Nephron (organoid): ENCODE results near the gene SLC39A10.

Source experiments
- H3K27ac Mint-ChIP-seq, 3 experiments: 2 replicates each; pipeline ENCODE4 v1.8.0; 2020; ENCODE audit warnings: mixed read lengths in 3 of 3, mild to moderate bottlenecking in 2 of 3, moderate library complexity in 1 of 3
- H3K27me3 Mint-ChIP-seq: 2 replicates; pipeline ENCODE4 v1.8.0; 2021; ENCODE audit warnings: low read depth, mild to moderate bottlenecking, moderate library complexity, mixed read lengths
- H3K36me3 Mint-ChIP-seq: 2 replicates; pipeline ENCODE4 v1.8.0; 2020; ENCODE audit warnings: low read depth, mixed read lengths
- H3K4me1 Mint-ChIP-seq: 2 replicates; pipeline ENCODE4 v1.8.0; 2020; ENCODE audit warnings: mixed read lengths
- H3K4me3 Mint-ChIP-seq, 3 experiments: 2 replicates each; pipeline ENCODE4 v1.8.0; 2020; ENCODE audit warnings: mild to moderate bottlenecking in 3 of 3, mixed read lengths in 3 of 3, moderate library complexity in 2 of 3
- H3K9me3 Mint-ChIP-seq: 2 replicates; pipeline ENCODE4 v1.8.0; 2020; ENCODE audit warnings: mixed read lengths
- TF ChIP-seq, protein P1 (sequence below), 3 experiments: fragments of 200-600 bp; sonication (generic); IDR thresholded peaks; one replicate each; pipeline ENCODE4 v1.5.0; 2021; ENCODE audit warnings: antibody characterized with exemption in 3 of 3; ENCODE audit not compliant: unreplicated experiment in 3 of 3

SLC39A10 gene

DNA sequence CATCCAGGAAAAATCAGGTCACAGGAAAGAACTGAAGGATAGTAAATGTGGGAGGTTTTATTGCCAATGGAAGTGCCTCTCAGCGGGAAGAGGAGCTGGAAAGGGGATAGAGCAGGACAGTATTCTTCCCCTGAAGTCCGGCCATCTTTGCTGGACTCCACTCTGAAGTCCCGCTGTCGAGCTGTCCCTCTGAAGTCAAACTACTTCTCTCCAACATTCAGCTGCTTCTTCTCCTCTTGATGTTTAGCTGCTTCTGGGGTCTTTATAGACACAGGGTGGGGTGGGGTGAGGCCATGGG is 23.5 kb upstream of the SLC39A10 start:
- no peak overlapping the region for H3K27ac Mint-ChIP-seq
- H3K9me3 Mint-ChIP-seq: no peaks in the 10 kb centered on the region
- H3K4me3 Mint-ChIP-seq: no peak overlapping the region
- no peaks in the 10 kb centered on the region for H3K36me3 Mint-ChIP-seq
- H3K4me1 Mint-ChIP-seq: no peaks in the 10 kb centered on the region
- TF ChIP-seq, protein P1, sequence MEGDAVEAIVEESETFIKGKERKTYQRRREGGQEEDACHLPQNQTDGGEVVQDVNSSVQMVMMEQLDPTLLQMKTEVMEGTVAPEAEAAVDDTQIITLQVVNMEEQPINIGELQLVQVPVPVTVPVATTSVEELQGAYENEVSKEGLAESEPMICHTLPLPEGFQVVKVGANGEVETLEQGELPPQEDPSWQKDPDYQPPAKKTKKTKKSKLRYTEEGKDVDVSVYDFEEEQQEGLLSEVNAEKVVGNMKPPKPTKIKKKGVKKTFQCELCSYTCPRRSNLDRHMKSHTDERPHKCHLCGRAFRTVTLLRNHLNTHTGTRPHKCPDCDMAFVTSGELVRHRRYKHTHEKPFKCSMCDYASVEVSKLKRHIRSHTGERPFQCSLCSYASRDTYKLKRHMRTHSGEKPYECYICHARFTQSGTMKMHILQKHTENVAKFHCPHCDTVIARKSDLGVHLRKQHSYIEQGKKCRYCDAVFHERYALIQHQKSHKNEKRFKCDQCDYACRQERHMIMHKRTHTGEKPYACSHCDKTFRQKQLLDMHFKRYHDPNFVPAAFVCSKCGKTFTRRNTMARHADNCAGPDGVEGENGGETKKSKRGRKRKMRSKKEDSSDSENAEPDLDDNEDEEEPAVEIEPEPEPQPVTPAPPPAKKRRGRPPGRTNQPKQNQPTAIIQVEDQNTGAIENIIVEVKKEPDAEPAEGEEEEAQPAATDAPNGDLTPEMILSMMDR (IDR thresholded peaks at IDR 0.05; ENCODE audit: unreplicated experiment in 3 of 3): no peak
- H3K27me3 Mint-ChIP-seq: no peaks in the 10 kb centered on the region

DNA sequence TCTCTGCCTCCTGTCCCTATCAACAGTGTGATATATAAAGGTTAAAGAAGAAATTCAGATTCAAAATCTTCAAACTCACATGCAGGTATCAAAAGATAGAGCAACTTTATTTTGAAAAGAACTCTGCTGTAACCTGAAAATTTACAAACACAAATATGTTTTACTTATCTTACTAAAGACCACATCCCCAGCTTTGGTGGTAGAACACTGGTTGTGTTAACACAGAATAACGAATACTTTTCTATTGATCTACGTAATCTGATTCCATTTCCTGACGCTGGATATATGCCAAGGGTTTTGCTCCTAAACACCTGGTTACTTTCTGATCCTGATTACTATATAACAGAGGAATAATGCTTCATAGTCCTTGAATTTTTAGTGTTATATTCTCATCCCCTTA is 23.1 kb upstream of the SLC39A10 start:
- no peaks in the 10 kb centered on the region for H3K36me3 Mint-ChIP-seq
- H3K27ac Mint-ChIP-seq: no peak overlapping the region
- no peaks in the 10 kb centered on the region for H3K27me3 Mint-ChIP-seq
- no peak overlapping the region for H3K4me3 Mint-ChIP-seq
- H3K4me1 Mint-ChIP-seq: no peaks in the 10 kb centered on the region
- TF ChIP-seq, protein P1 (IDR thresholded peaks at IDR 0.05; ENCODE audit: unreplicated experiment in 3 of 3): no peak
- H3K9me3 Mint-ChIP-seq: no peaks in the 10 kb centered on the region

DNA sequence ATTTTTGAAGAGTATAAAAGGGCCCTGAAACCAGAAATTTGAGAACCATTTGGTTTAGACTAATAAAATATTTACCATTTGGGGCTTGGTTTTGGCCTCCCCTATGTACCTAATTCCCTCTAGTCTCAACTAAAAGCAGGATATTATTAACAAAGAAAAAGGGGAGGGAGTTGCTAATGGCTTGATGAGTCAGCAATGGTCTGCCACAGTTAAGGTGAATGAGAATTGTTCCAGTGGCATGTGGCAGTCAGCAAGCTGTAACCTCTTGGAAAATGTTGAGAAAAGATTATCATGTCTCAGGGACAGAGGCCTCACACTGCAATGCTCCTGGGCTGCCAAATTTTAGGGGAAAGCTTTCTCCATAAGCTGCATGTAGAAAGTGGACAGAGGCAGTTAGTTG is 20.1 kb upstream of the SLC39A10 start:
- Mint-ChIP-seq H3K27me3 (no peaks in the 10 kb centered on the region), H3K4me1 (no peaks in the 10 kb centered on the region), H3K27ac (no peak overlapping the region), H3K4me3 (no peak overlapping the region), H3K36me3 (no peaks in the 10 kb centered on the region), H3K9me3 (no peaks in the 10 kb centered on the region)
- TF ChIP-seq, protein P1 (IDR thresholded peaks at IDR 0.05; ENCODE audit: unreplicated experiment in 3 of 3): no peak

DNA sequence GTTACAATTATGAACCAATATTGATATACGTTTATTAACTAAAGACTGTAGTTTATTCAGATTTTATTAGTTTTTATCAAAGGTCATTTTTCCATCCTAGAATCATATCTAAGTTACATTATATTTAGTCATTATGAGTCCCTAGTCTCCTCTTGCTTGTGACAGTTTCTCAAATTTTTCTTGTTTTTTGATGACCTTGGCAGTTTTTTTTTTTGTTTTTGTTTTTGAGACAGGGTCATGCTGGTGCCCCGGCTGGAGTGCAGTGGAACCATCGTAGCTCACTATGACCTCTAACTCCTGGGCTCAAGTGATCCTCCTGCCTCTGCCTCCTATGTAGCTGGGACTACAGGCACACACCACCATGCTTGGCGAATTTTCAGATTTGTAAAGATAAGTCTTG is 18.3 kb upstream of the SLC39A10 start:
- H3K36me3 Mint-ChIP-seq: no peaks in the 10 kb centered on the region
- H3K4me3 Mint-ChIP-seq: no peak overlapping the region
- H3K27ac Mint-ChIP-seq: no peak overlapping the region
- no peaks in the 10 kb centered on the region for H3K9me3 Mint-ChIP-seq
- H3K27me3 Mint-ChIP-seq: no peaks in the 10 kb centered on the region
- TF ChIP-seq, protein P1 (IDR thresholded peaks at IDR 0.05; ENCODE audit: unreplicated experiment in 3 of 3): no peak
- H3K4me1 Mint-ChIP-seq: no peaks in the 10 kb centered on the region

DNA sequence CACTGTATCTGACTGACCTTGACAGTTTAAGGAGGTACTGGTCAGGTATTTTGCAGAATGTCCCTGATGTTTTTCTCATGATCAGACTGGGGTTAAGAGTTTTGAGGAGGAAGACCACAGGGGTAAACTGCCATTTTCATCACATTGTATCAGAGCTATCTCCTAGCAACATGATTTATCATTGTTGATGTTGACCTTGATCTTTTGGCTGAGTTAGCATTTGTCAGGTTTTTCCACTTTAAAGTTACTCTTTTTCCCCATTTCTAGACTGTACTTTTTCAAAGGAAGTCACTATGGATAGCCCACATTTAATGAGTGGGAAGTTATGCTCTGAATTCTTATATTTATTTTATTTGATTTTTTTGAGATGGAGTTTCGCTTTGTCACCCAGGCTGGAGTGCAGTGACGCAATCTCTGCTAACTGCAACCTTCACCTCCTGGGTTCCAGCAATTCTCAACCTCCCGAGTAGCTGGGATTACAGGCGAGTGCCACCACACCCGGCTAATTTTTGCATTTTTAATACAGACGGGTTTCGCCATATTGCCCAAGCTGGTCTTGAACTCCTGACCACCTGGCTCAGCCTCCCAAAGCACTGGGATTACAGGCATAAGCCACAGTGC is 17.7 kb upstream of the SLC39A10 start:
- TF ChIP-seq, protein P1 (IDR thresholded peaks at IDR 0.05; ENCODE audit: unreplicated experiment in 3 of 3): no peak
- Mint-ChIP-seq H3K4me3 (no peak overlapping the region), H3K27me3 (no peaks in the 10 kb centered on the region), H3K9me3 (no peaks in the 10 kb centered on the region), H3K36me3 (no peaks in the 10 kb centered on the region), H3K27ac (no peak overlapping the region), H3K4me1 (no peaks in the 10 kb centered on the region)

DNA sequence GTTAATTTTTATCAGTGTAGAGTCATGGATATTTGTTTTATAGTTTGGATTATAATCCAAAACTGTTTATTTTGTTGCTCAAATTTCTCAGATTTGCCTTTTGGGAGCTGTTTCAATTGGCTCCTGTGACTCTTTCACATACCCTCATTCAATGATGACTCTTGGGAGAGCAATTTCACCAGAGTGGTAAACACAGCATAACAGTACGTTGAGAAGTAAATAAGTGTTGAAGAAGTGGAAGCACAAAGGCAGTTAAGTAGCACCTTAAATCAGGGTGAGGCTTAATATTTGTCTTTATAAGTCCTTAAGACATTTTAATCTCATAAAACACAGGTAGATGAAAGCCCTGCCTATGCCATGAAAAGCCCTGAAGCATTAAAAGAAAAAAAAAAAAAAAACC is 17.1 kb upstream of the SLC39A10 start:
- Mint-ChIP-seq H3K9me3 (no peaks in the 10 kb centered on the region), H3K4me1 (no peaks in the 10 kb centered on the region), H3K27me3 (no peaks in the 10 kb centered on the region), H3K4me3 (no peak overlapping the region), H3K27ac (no peak overlapping the region), H3K36me3 (no peaks in the 10 kb centered on the region)
- TF ChIP-seq, protein P1 (IDR thresholded peaks at IDR 0.05; ENCODE audit: unreplicated experiment in 3 of 3): no peak
